SW 1271 (cell line): ENCODE measurements around the gene TOM1.

Experiments
- DNase-seq, 2 experiments: peaks; one replicate each; lab custom pipeline; 2025; lab: John Stamatoyannopoulos, UW

The TOM1 gene

GRCh38 chr22:35307372-35307771, 7.7 kb downstream of the TOM1 start:
- no peak for DNase-seq

GRCh38 chr22:35307892-35308291, 8.2 kb downstream of the TOM1 start:
- no peak for DNase-seq

GRCh38 chr22:35308480-35309021, 8.9 kb downstream of the TOM1 start:
- no peak for DNase-seq

GRCh38 chr22:35310556-35311550, 11.2 kb downstream of the TOM1 start:
- DNase-seq, result no peak

- no peak for DNase-seq
These were observed 11.9 kb downstream of the TOM1 start for GRCh38 chr22:35311551-35311999.

GRCh38 chr22:35312198-35313059, 12.7 kb downstream of the TOM1 start:
- no peak for DNase-seq

- no peak for DNase-seq
These were observed 13.8 kb downstream of the TOM1 start for GRCh38 chr22:35313311-35314121.

- DNase-seq, result no peak
These were observed 14.7 kb downstream of the TOM1 start for GRCh38 chr22:35314161-35314942.

- no peak for DNase-seq
These were observed 15.6 kb downstream of the TOM1 start for GRCh38 chr22:35315141-35315854.

GRCh38 chr22:35315855-35316745, 16.4 kb downstream of the TOM1 start:
- DNase-seq, result no peak

GRCh38 chr22:35316751-35317150, 17.1 kb downstream of the TOM1 start:
- DNase-seq, result no peak

- no peak for DNase-seq
These were observed 18.1 kb downstream of the TOM1 start for GRCh38 chr22:35317680-35318290.

GRCh38 chr22:35318346-35319215, 18.9 kb downstream of the TOM1 start:
- no peak for DNase-seq

- DNase-seq, result no peak
These were observed 19.7 kb downstream of the TOM1 start for GRCh38 chr22:35319244-35319985.

- no peak for DNase-seq
These were observed 22.4 kb downstream of the TOM1 start for GRCh38 chr22:35322126-35322525.

GRCh38 chr22:35322893-35323292, 23.2 kb downstream of the TOM1 start:
- DNase-seq, result no peak

GRCh38 chr22:35323305-35323704, 23.6 kb downstream of the TOM1 start:
- no peak for DNase-seq
